HepG2 (cell line): Measurements from ENCODE around the gene RERE. TPM values are rescaled to one million over a fixed set of nuclear protein-coding genes. Genes with fewer than 3 reads are reported as not detected.

Source experiments
- ATAC-seq: fragments of 200-7000 bp; cut with Tn5 transposase; 3 replicates; pipeline ENCODE4 v1.9.1; 2020; ENCODE audit warnings: mild to moderate bottlenecking, moderate library complexity
- BruUV-seq: library from RNA; stranded (reverse); fragments of 400-500 nt; replicated peaks from 2 replicates; lab custom pipeline; 2021; lab: Mats Ljungman, UMichigan
- CTCF ChIA-PET: fragments of 300-600 bp; formaldehyde crosslinking; extraction: SDS; loops from one replicate; lab custom pipeline; 2021; ENCODE audit warnings: low total read pairs, inconsistent platforms, low intra/inter-chr PET ratio; lab: Yijun Ruan, JAX
- POLR2A ChIA-PET: fragments of 350-600 bp; sonication (Branson Sonifier 250); formaldehyde crosslinking; loops from one replicate; lab custom pipeline; 2020; ENCODE audit warnings: antibody characterized with exemption, inconsistent platforms; lab: Yijun Ruan, JAX
- DNase-seq: peaks from one replicate; pipeline ENCODE4 v3.0.0-alpha.2; 2015; ENCODE audit warnings: low spot score
- FAIRE-seq: peaks from 3 replicates; lab custom pipeline; 2011; peaks lifted over from hg19 to GRCh38; lab: Jason Lieb, UNC
- H2AFZ ChIP-seq: one replicate; pipeline ENCODE4 v1.6.1; 2011; ENCODE audit warnings: low read length, inconsistent platforms
- H3K27ac ChIP-seq: fragments of 300-600 bp; 3 replicates; pipeline ENCODE4 v1.8.0; 2011; ENCODE audit warnings: mixed run types, mild to moderate bottlenecking, mixed read lengths, low read length, inconsistent platforms; ENCODE audit not compliant: insufficient read depth; ENCODE audit errors: extremely low read length
- H3K27me3 ChIP-seq, 2 experiments: fragments of 200-600 bp in 1 of 2; 2 replicates in 1 of 2; 3 replicates in 1 of 2; pipeline versions ENCODE4 v1.6.0 to v1.8.0; 2011; ENCODE audit warnings: low read length in 2 of 2, mild to moderate bottlenecking in 2 of 2, moderate library complexity in 2 of 2, inconsistent platforms in 1 of 2; ENCODE audit not compliant: insufficient read depth in 2 of 2, control insufficient read depth in 1 of 2
- H3K36me3 ChIP-seq, 2 experiments: fragments of 200-600 bp in 1 of 2; replicated peaks in 1 of 2; 2 replicates in 1 of 2; 3 replicates in 1 of 2; pipeline versions ENCODE4 v1.5.1 to v1.8.0; 2011; ENCODE audit warnings: low read length in 2 of 2, inconsistent platforms in 1 of 2; ENCODE audit not compliant: insufficient read depth in 2 of 2, control insufficient read depth in 1 of 2
- H3K4me1 ChIP-seq: 2 replicates; pipeline ENCODE4 v1.5.1; 2012; ENCODE audit warnings: low read length, inconsistent platforms; ENCODE audit not compliant: insufficient read depth
- H3K4me2 ChIP-seq: 2 replicates; pipeline ENCODE4 v1.6.0; 2011; ENCODE audit warnings: low read depth, low read length, inconsistent platforms
- H3K4me3 ChIP-seq, 3 experiments: fragments of 200-600 bp in 1 of 3; sonication (generic), shearing (Covaris generic) in 1 of 3; replicated peaks in 1 of 3; 2 replicates each; pipeline ENCODE4 v1.5.1; 2011 to 2016; ENCODE audit warnings: low read length in 3 of 3, inconsistent platforms in 2 of 3, low read depth in 2 of 3, mild to moderate bottlenecking in 2 of 3, control low read depth in 1 of 3, mixed read lengths in 1 of 3; ENCODE audit not compliant: insufficient read depth in 1 of 3
- H3K79me2 ChIP-seq: one replicate; pipeline ENCODE4 v1.6.1; 2011; ENCODE audit warnings: low read length, inconsistent platforms; ENCODE audit not compliant: insufficient read depth
- H3K9ac ChIP-seq: 2 replicates; pipeline ENCODE4 v1.6.0; 2011; ENCODE audit warnings: mild to moderate bottlenecking, low read depth, low read length, inconsistent platforms; ENCODE audit not compliant: insufficient read depth
- H3K9me3 ChIP-seq: 2 replicates; pipeline ENCODE4 v1.5.1; 2012; ENCODE audit warnings: mild to moderate bottlenecking, low read length
- H4K20me1 ChIP-seq: 2 replicates; pipeline ENCODE4 v1.6.0; 2011; ENCODE audit warnings: inconsistent platforms, mild to moderate bottlenecking, low read length, moderate library complexity; ENCODE audit not compliant: insufficient read depth
- ESRRA ChIP-seq: sonication (generic); formaldehyde crosslinking; IDR thresholded peaks from 2 replicates; pipeline ENCODE4 v1.5.1; 2020; ENCODE audit warnings: mild to moderate bottlenecking, low read depth, missing genetic modification reagents
- FOXA1 ChIP-seq, 2 experiments: fragments of 450-650 bp in 1 of 2; sonication (generic) in 1 of 2; formaldehyde crosslinking in 1 of 2; IDR thresholded peaks; 2 replicates each; pipeline versions ENCODE4 v1.4.0 to v1.6.1; 2016 to 2020; ENCODE audit warnings: missing genetic modification reagents in 1 of 2
- HNF4A ChIP-seq: sonication (generic); formaldehyde crosslinking; IDR thresholded peaks from 2 replicates; pipeline ENCODE4 v1.4.0; 2020; ENCODE audit warnings: missing genetic modification reagents
- RAD51 ChIP-seq: fragments of 450-650 bp; IDR thresholded peaks from 2 replicates; pipeline ENCODE4 v1.6.1; 2016; ENCODE audit warnings: borderline replicate concordance
- RFX3 ChIP-seq: IDR thresholded peaks from 2 replicates; pipeline ENCODE4 v1.6.1; 2016; ENCODE audit warnings: missing biosample characterization, missing genetic modification reagents
- SP140L ChIP-seq: sonication (generic); formaldehyde crosslinking; IDR thresholded peaks from 2 replicates; pipeline ENCODE4 v1.4.0; 2020; ENCODE audit warnings: missing genetic modification reagents, borderline replicate concordance
- ZBTB25 ChIP-seq: IDR thresholded peaks from 2 replicates; pipeline ENCODE4 v1.6.1; 2018; ENCODE audit warnings: missing genetic modification reagents
- ZC3H13 ChIP-seq: sonication (generic); formaldehyde crosslinking; IDR thresholded peaks from 2 replicates; pipeline ENCODE4 v1.8.1; 2023; ENCODE audit warnings: mild to moderate bottlenecking, missing genetic modification reagents, moderate library complexity
- ZNF275 ChIP-seq: sonication (generic); formaldehyde crosslinking; IDR thresholded peaks from 2 replicates; pipeline ENCODE4 v1.8.0; 2022; ENCODE audit warnings: missing genetic modification reagents, mild to moderate bottlenecking, inconsistent platforms, borderline replicate concordance
- ZNF318 ChIP-seq: sonication (generic); formaldehyde crosslinking; IDR thresholded peaks from 2 replicates; pipeline ENCODE4 v1.4.0; 2020; ENCODE audit warnings: mild to moderate bottlenecking, missing genetic modification reagents
- ZNF747 ChIP-seq: sonication (generic); formaldehyde crosslinking; IDR thresholded peaks from 2 replicates; pipeline ENCODE4 v1.8.1; 2023; ENCODE audit warnings: missing genetic modification reagents, mild to moderate bottlenecking, borderline replicate concordance
- ZZZ3 ChIP-seq: sonication (generic); formaldehyde crosslinking; IDR thresholded peaks from 2 replicates; pipeline ENCODE4 v1.4.0; 2020; ENCODE audit warnings: missing genetic modification reagents, mild to moderate bottlenecking, borderline replicate concordance
- WGBS: methylation state at CpG from one replicate; pipeline ENCODE4 v1.1.6; 2017; ENCODE audit warnings: low lambda C conversion rate; 5-methylcytosine and 5-hydroxymethylcytosine counted together
- in situ Hi-C: cut with HindIII; loops from 2 replicates; pipeline ENCODE4 v1.10.0; 2017; ENCODE audit warnings: low pct_unique_long_range_greater_than_20kb; ENCODE audit not compliant: extremely low pct_ligation_motif_present
- intact Hi-C: fragments of 100-400 bp; cut with micrococcal nuclease; formaldehyde crosslinking; loops from one replicate; pipeline ENCODE4 v1.10.0; 2022; ENCODE audit not compliant: unreplicated experiment
- polyA plus RNA-seq, 8 experiments: library from polyadenylated mRNA; depleted of rRNA in 3 of 8; stranded (reverse) in 7 of 8; unstranded in 1 of 8; fragments of >200 nt; fragmentation: Illumina TruSeq in 4 of 8; extraction: Trizol in 4 of 8; gene quantifications; 2 replicates each; pipeline versions ENCODE4 v1.2.1 to v1.2.3, GENCODE V29; 2011 to 2016; ENCODE audit warnings: low read depth in 4 of 8, missing spikeins in 1 of 8, mixed read lengths in 1 of 8; ENCODE audit not compliant: insufficient read depth in 1 of 8
- total RNA-seq, 5 experiments: library from RNA; depleted of rRNA; stranded (reverse); fragments of >200 nt; fragmentation: Illumina TruSeq; extraction: Trizol; gene quantifications; 2 replicates each; pipeline ENCODE4 v1.2.3, GENCODE V29; 2016; ENCODE audit warnings: low read depth in 1 of 5

RERE gene
- total and polyA plus RNA-seq, 2 of the 13 experiments (the other 11 are each of a cell fraction or from before 2014, with no cell fraction given) = 18.3 to 21.9 TPM

GRCh38 chr1:8851060-8851459 lies 33.6 kb upstream of the RERE start:
- CTCF ChIA-PET = no interaction called here
- no peak overlapping the region for H3K4me3 ChIP-seq
- H2AFZ ChIP-seq = no peak overlapping the region
- H3K4me1 ChIP-seq = peaks cover 66% of the 10 kb centered on the region
- H3K9ac ChIP-seq = no peak overlapping the region
- H3K27me3 ChIP-seq = no peaks in the 10 kb centered on the region
- DNase-seq (no peak), FAIRE-seq (no peak)
- no TSS peak for BruUV-seq
- WGBS = 86% methylated on average over 5 of the region's 5 CpGs
- no peak overlapping the region for H3K4me2 ChIP-seq
- H3K9me3 ChIP-seq = no peaks in the 10 kb centered on the region
- POLR2A ChIA-PET = no interaction called here
- in situ Hi-C loops = no loop called here
- H3K79me2 ChIP-seq = no peaks in the 10 kb centered on the region
- TF ChIP-seq ESRRA (CRISPR knock-in tag) (no peak), FOXA1 (IDR thresholded peaks at IDR 0.05) (no peak), FOXA1 (CRISPR knock-in tag; IDR thresholded peaks at IDR 0.05) (no peak), ZBTB25 (no peak), ZC3H13 (CRISPR knock-in tag) (no peak), RFX3 (CRISPR knock-in tag) (no peak), ZNF747 (CRISPR knock-in tag) (no peak), ZNF318 (no peak), HNF4A (CRISPR knock-in tag) (no peak), ZNF275 (no peak), RAD51 (no peak), SP140L (CRISPR knock-in tag) (no peak), ZZZ3 (CRISPR knock-in tag) (no peak)
- TF ChIP-seq, all 625 proteins: peak for 0
- intact Hi-C loops = no loop called here
- Histone ChIP-seq H3K36me3 (no peaks in the 10 kb centered on the region), H3K27ac (no peak overlapping the region), H4K20me1 (no peaks in the 10 kb centered on the region)
- no peak for ATAC-seq
